Psoas muscle (tissue), 8 donors: Measurements from ENCODE around the gene KCTD1. TPM values are rescaled to one million over a fixed set of nuclear protein-coding genes. Genes with fewer than 3 reads are reported as not detected.
A peak's percentile ranks its signal among the peaks of the same experiment; 100 is the strongest.

ENCODE experiments used
- ATAC-seq, 4 donors: fragments of 200-7000 bp; cut with Tn5 transposase; one replicate each; pipeline ENCODE4 v1.9.1; 2020; ENCODE audit warnings: moderate library complexity in 3 of 4, mild to moderate bottlenecking in 2 of 4
- DNase-seq, 2 donors: peaks; one replicate each; pipeline ENCODE4 v3.0.0-alpha.2; 2020
- H3K27ac ChIP-seq: fragments of 200-600 bp; one replicate; pipeline ENCODE4 v1.8.0; 2022
- H3K27me3 ChIP-seq, 3 donors: fragments of 200-600 bp in 1 of 3; one replicate each; pipeline versions ENCODE4 v1.6.1 to v1.8.0; 2013 to 2022; ENCODE audit warnings: low read length in 2 of 3, mild to moderate bottlenecking in 2 of 3, moderate library complexity in 1 of 3; ENCODE audit not compliant: insufficient read depth in 3 of 3
- H3K36me3 ChIP-seq, 2 donors: fragments of 200-600 bp in 1 of 2; one replicate each; pipeline versions ENCODE4 v1.6.1 to v1.8.0; 2013 to 2022; ENCODE audit warnings: low read depth in 1 of 2, mild to moderate bottlenecking in 1 of 2, moderate library complexity in 1 of 2; ENCODE audit not compliant: insufficient read depth in 1 of 2
- H3K4me1 ChIP-seq: fragments of 200-600 bp; one replicate; pipeline ENCODE4 v1.8.0; 2022
- H3K4me3 ChIP-seq: fragments of 200-600 bp; one replicate; pipeline ENCODE4 v1.8.0; 2022; ENCODE audit warnings: mild to moderate bottlenecking
- H3K9me3 ChIP-seq: fragments of 200-600 bp; one replicate; pipeline ENCODE4 v1.8.0; 2022
- WGBS, 3 donors: extraction: QIAGEN DNeasy Blood & Tissue Kit; methylation state at CpG; one replicate each; pipeline versions ENCODE4 v1.1.6 to v1.1.7; 2013; 5-methylcytosine and 5-hydroxymethylcytosine counted together
- intact Hi-C, 2 donors: fragments of 100-400 bp; cut with DNase I; formaldehyde crosslinking; loops; one replicate each; pipeline versions ENCODE4 v1.11.0 to v1.14.2; 2022
- polyA plus RNA-seq, 3 donors: library from polyadenylated mRNA; stranded (reverse); fragments of 200-250 nt; gene quantifications; one replicate each; pipeline ENCODE4 v1.2.3, GENCODE V29; 2013
- total RNA-seq, 4 donors: library from RNA; stranded (reverse); fragmentation: NEBNext Ultra II Directional in 2 of 4; extraction: Animal tissue kit (Norgen Biotek cat#: 25700) in 2 of 4; gene quantifications; one replicate each; pipeline versions ENCODE4 v1.2.1 to v1.2.4, GENCODE V29; 2021 to 2023
- TF ChIP-seq, protein P1 (sequence below): fragments of 200-600 bp; IDR thresholded peaks from one replicate; pipeline ENCODE4 v1.8.0; 2022; ENCODE audit warnings: antibody characterized with exemption
- donor health status: healthy with polysubstance abuse.
- donor health status: DM: no; HTN: no; CAD: no; lungs with moderate emphysema.
- donor health status: Bipolar disorder and iron deficiency.
- donor health status: healthy.
- donor health status: DM: yes; HTN: yes; CAD: no.
- donor health status: DM: no; HTN: no; CAD: no.
- donor health status: DM: no; HTN: no; CAD: no.
- donor health status: DM: yes; HTN: yes; CAD: no.

KCTD1 gene
- total and polyA plus RNA-seq, 7 donors = 2.6 to 8.6 (median 3.5) TPM

DNA sequence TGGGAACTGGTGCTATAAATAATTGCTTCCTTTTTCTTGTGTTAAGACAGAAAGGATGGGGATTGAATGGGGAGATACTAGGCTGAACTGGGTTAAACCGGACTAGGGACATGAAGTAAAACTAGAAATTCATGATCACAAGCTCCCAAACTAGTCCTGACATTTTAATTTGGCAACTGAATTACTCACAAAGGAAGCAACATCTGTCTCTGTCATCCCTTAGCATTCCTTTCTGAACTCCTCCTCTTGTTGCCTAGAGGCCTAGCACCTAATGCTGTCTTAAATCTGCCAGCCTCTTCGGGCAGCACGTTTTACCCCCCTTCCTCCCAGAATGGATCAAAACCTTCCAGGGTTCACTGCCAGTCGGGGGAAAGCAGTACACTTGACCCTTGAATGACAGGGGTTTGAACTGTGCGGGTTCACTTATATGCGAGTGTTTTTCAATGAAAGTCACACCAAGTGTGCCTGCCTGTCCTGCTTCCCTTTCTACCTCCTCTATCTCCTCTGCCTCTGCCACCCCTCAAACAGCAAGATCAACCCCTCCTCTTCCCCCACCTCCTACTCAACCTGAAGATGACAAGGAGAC lies 8.2 kb downstream of the KCTD1 start:
- 52 to 66% (median 52%) methylated on average over 6 of the region's 6 CpGs for WGBS, 3 donors
- TF ChIP-seq, protein P1, sequence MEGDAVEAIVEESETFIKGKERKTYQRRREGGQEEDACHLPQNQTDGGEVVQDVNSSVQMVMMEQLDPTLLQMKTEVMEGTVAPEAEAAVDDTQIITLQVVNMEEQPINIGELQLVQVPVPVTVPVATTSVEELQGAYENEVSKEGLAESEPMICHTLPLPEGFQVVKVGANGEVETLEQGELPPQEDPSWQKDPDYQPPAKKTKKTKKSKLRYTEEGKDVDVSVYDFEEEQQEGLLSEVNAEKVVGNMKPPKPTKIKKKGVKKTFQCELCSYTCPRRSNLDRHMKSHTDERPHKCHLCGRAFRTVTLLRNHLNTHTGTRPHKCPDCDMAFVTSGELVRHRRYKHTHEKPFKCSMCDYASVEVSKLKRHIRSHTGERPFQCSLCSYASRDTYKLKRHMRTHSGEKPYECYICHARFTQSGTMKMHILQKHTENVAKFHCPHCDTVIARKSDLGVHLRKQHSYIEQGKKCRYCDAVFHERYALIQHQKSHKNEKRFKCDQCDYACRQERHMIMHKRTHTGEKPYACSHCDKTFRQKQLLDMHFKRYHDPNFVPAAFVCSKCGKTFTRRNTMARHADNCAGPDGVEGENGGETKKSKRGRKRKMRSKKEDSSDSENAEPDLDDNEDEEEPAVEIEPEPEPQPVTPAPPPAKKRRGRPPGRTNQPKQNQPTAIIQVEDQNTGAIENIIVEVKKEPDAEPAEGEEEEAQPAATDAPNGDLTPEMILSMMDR = no peak
- intact Hi-C loops = loop anchor here in 1 of 2 donors (5.0 kb wide), 1 partner anchor 48 kb away; no protein-coding TSS in a partner anchor
- no peak overlapping the region for H3K4me3 ChIP-seq
- H3K4me1 ChIP-seq = peaks cover 10% of the 10 kb centered on the region
- H3K9me3 ChIP-seq = no peaks in the 10 kb centered on the region
- no peak overlapping the region for H3K27ac ChIP-seq
- no peaks in the 10 kb centered on the region for H3K27me3 ChIP-seq
- DNase-seq (no peak), ATAC-seq (peak in 1 of 4 donors; percentile 36)
- no peaks in the 10 kb centered on the region for H3K36me3 ChIP-seq

DNA sequence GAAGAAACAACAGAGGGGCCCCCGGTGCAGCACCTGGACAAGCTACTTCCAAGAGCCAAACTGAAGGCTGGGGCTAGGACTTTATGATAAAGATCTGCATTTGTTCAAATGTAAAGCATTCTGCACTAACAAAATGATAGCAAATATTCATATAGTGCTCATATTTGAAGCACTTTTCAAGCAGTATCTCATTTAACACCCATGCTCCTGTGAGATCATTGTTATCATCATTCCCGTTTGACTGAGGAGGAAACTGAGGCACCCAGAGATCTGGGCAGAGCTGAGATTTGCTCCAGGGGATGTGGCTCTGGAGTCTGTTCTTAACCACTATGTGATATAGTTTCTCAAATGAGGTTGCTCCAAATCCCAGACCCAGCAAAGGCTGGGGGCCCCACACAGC lies 9.8 kb downstream of the KCTD1 start:
- DNase-seq = no peak
- Histone ChIP-seq H3K36me3 (no peaks in the 10 kb centered on the region), H3K4me1 (no peaks in the 10 kb centered on the region), H3K27me3 (no peaks in the 10 kb centered on the region), H3K9me3 (no peaks in the 10 kb centered on the region), H3K4me3 (no peak overlapping the region), H3K27ac (no peak overlapping the region)
- ATAC-seq = no peak
- TF ChIP-seq, protein P1 = no peak
- 85 to 98% (median 92%) methylated on average over 2 of the region's 2 CpGs for WGBS, 3 donors
- intact Hi-C loops = no loop called here

DNA sequence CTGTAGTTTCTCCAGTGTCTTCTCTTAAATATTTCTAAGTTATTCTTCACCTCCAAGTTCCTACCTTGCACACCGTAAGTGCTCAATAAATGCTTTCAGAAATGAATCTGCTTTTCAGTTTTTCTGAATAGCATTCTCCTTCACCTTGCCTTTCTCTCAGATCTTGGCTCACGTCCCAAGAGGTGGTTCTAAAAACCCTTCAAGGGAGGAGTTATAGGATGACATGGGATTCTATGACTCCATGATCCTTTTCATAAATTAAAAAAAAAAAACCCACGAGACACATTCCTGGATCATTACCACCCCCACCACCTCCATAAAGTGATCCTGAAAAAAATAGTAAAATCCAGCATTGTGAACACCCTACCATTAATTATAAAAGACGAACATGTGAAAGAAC lies 11.7 kb downstream of the KCTD1 start:
- ATAC-seq (no peak), DNase-seq (no peak)
- intact Hi-C loops = no loop called here
- Histone ChIP-seq H3K4me1 (no peaks in the 10 kb centered on the region), H3K9me3 (no peaks in the 10 kb centered on the region), H3K27me3 (no peaks in the 10 kb centered on the region), H3K36me3 (no peaks in the 10 kb centered on the region), H3K4me3 (no peak overlapping the region), H3K27ac (no peak overlapping the region)
- TF ChIP-seq, protein P1 = no peak
- 86 to 89% (median 88%) methylated on average over 4 of the region's 4 CpGs for WGBS, 3 donors

DNA sequence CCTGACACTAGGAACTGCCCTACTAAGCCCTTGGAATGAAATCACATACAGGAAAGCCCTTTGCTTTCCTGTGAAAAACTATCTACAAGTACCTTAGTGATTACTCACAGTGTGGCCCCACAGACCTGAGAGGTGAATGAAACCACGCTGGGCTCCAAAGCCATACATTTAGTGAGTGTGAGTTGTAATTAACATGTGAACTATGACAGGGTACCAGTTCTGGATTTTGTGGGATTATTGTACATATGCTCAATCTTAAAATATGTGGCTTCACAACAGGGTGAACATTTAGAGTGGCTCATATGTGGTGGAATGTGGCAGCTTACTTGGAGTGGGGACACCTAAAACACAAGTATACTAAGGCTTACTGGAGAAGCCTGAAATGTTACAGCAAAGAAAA lies 12.3 kb downstream of the KCTD1 start:
- intact Hi-C loops = no loop called here
- Histone ChIP-seq H3K4me1 (no peaks in the 10 kb centered on the region), H3K9me3 (no peaks in the 10 kb centered on the region), H3K27ac (no peak overlapping the region), H3K36me3 (no peaks in the 10 kb centered on the region), H3K4me3 (no peak overlapping the region), H3K27me3 (no peaks in the 10 kb centered on the region)
- TF ChIP-seq, protein P1 = no peak
- DNase-seq (no peak), ATAC-seq (no peak)
- 89 to 93% (median 93%) methylated on average over 1 of the region's 1 CpG for WGBS, 3 donors

DNA sequence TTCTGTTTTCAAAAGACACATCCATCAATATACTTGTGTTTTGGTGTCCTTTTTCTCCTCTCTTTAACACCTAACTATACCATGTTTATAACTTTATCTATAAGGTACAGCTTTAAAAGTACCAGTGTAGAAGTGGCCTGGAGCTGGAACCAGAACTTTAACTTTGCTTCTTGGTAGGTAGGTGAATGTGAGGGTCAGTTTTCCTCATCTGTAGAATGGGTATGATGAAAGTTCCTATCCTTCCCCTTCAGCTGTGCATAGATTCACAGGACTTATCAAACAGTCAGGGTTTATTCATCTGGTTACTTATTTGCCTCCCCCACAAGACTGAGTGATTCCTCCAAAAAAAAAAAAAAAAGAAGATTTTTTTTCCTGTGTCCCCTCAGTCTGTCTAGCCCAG lies 12.7 kb downstream of the KCTD1 start:
- no peak overlapping the region for H3K4me3 ChIP-seq
- no peak overlapping the region for H3K27ac ChIP-seq
- no peak for DNase-seq
- no peaks in the 10 kb centered on the region for H3K4me1 ChIP-seq
- no peaks in the 10 kb centered on the region for H3K9me3 ChIP-seq
- TF ChIP-seq, protein P1 = no peak
- ATAC-seq = no peak
- intact Hi-C loops = no loop called here
- no peaks in the 10 kb centered on the region for H3K27me3 ChIP-seq
- H3K36me3 ChIP-seq = no peaks in the 10 kb centered on the region
